HL-60 (cell line): Measurements from ENCODE around the gene PNPLA7.

Experiments
- CTCF ChIP-seq: IDR thresholded peaks from one replicate; pipeline ENCODE4 v1.5.1; 2011; ENCODE audit warnings: low read length, control low read depth, inconsistent platforms; ENCODE audit not compliant: insufficient read depth
- GABPA ChIP-seq: IDR thresholded peaks from 2 replicates; pipeline ENCODE4 v1.6.1; 2012; ENCODE audit warnings: low read depth
- POLR2AphosphoS5 ChIP-seq: IDR thresholded peaks from 2 replicates; pipeline ENCODE4 v1.6.1; 2012; ENCODE audit warnings: low read depth
- REST ChIP-seq: IDR thresholded peaks from 2 replicates; pipeline ENCODE4 v1.6.1; 2012; ENCODE audit warnings: low read depth; ENCODE audit not compliant: insufficient replicate concordance

GRCh38 chr9:137516144-137516917 is 33.9 kb downstream of the PNPLA7 start:
- TF ChIP-seq CTCF (no peak), REST (no peak), POLR2AphosphoS5 (no peak), GABPA (no peak)
